Endothelial cell of hepatic sinusoid (primary cell): ENCODE data around the gene PRKCZ.
"Not testable (repeated sequence)": the region's sequence is repeated elsewhere in the genome, so short reads cannot be mapped to it uniquely, and the experiment has no call there.

ENCODE experiments used
- in situ Hi-C: cut with HindIII; loops from 2 replicates; pipeline ENCODE4 v1.10.0; 2017; ENCODE audit warnings: low sequenced_read_pairs

PRKCZ gene

GRCh38 chr1:2146836-2147517 is 96.8 kb downstream of the PRKCZ start:
- in situ Hi-C loops, result no loop called here

- in situ Hi-C loops, result not testable (repeated sequence)
Observed at GRCh38 chr1:2147869-2148268, 97.7 kb downstream of the PRKCZ start.

GRCh38 chr1:2148691-2149090 is 98.5 kb downstream of the PRKCZ start:
- in situ Hi-C loops, result no loop called here

GRCh38 chr1:2150801-2151200 is 100.6 kb downstream of the PRKCZ start:
- in situ Hi-C loops, result no loop called here

GRCh38 chr1:2151252-2151651 is 101.0 kb downstream of the PRKCZ start:
- in situ Hi-C loops, result no loop called here

- in situ Hi-C loops, result no loop called here
Observed at GRCh38 chr1:2151911-2152310, 101.7 kb downstream of the PRKCZ start.

GRCh38 chr1:2152954-2153353 is 102.7 kb downstream of the PRKCZ start:
- in situ Hi-C loops, result no loop called here

- in situ Hi-C loops, result no loop called here
Observed at GRCh38 chr1:2154022-2154421, 103.8 kb downstream of the PRKCZ start.

GRCh38 chr1:2155147-2155598 is 105.0 kb downstream of the PRKCZ start:
- in situ Hi-C loops, result loop anchor here (5.0 kb wide), 1 partner anchor 83 kb away; no protein-coding TSS in a partner anchor

- in situ Hi-C loops, result loop anchor here (5.0 kb wide), 1 partner anchor 83 kb away; no protein-coding TSS in a partner anchor
Observed at GRCh38 chr1:2155788-2156187, 105.6 kb downstream of the PRKCZ start.

- in situ Hi-C loops, result loop anchor here (5.0 kb wide), 1 partner anchor 85 kb away; no protein-coding TSS in a partner anchor
Observed at GRCh38 chr1:2156866-2157265, 106.7 kb downstream of the PRKCZ start.

- in situ Hi-C loops, result loop anchor here (5.0 kb wide), 1 partner anchor 86 kb away; no protein-coding TSS in a partner anchor
Observed at GRCh38 chr1:2157856-2158255, 107.6 kb downstream of the PRKCZ start.

- in situ Hi-C loops, result loop anchor here (5.0 kb wide), 1 partner anchor 86 kb away; no protein-coding TSS in a partner anchor
Observed at GRCh38 chr1:2158272-2158671, 108.1 kb downstream of the PRKCZ start.

GRCh38 chr1:2159124-2159523 is 108.9 kb downstream of the PRKCZ start:
- in situ Hi-C loops, result loop anchor here (5.0 kb wide), 1 partner anchor 87 kb away; no protein-coding TSS in a partner anchor

- in situ Hi-C loops, result no loop called here
Observed at GRCh38 chr1:2160451-2161300, 110.5 kb downstream of the PRKCZ start.

- in situ Hi-C loops, result no loop called here
Observed at GRCh38 chr1:2163205-2163604, 113.0 kb downstream of the PRKCZ start.

GRCh38 chr1:2165646-2166045 is 115.4 kb downstream of the PRKCZ start:
- in situ Hi-C loops, result no loop called here

- in situ Hi-C loops, result no loop called here
Observed at GRCh38 chr1:2166254-2166653, 116.0 kb downstream of the PRKCZ start.

- in situ Hi-C loops, result no loop called here
Observed at GRCh38 chr1:2166695-2167094, 116.5 kb downstream of the PRKCZ start.

GRCh38 chr1:2168090-2168489 is 117.9 kb downstream of the PRKCZ start:
- in situ Hi-C loops, result no loop called here

- in situ Hi-C loops, result no loop called here
Observed at GRCh38 chr1:2168535-2168934, 118.3 kb downstream of the PRKCZ start.
